OCI-LY3 (cell line): ENCODE data around the gene CTNNA1.

ENCODE experiments used
- H2AFZ ChIP-seq: fragments of 200-600, 300-600 bp; shearing (Covaris generic); 2 replicates; pipeline ENCODE4 v1.6.0; 2014; ENCODE audit warnings: antibody characterized with exemption, low read depth, low read length
- H3K27ac ChIP-seq: fragments of 200-600, 300-600 bp; sonication (generic); 2 replicates; pipeline ENCODE4 v1.5.1; 2014; ENCODE audit warnings: mild to moderate bottlenecking, low read length, moderate library complexity, mixed read lengths
- H3K27me3 ChIP-seq: fragments of 200-600, 300-600 bp; sonication (generic); 2 replicates; pipeline ENCODE4 v1.6.1; 2014; ENCODE audit warnings: low read depth, low read length, mixed read lengths
- H3K36me3 ChIP-seq: fragments of 200-600, 300-600 bp; sonication (generic); replicated peaks from 2 replicates; pipeline ENCODE3; 2014; ENCODE audit warnings: low read depth, low read length, mixed read lengths
- H3K4me1 ChIP-seq: fragments of 300-600, 200-600 bp; sonication (generic); 2 replicates; pipeline ENCODE4 v1.6.1; 2014; ENCODE audit warnings: low read length, mixed read lengths
- H3K4me2 ChIP-seq: fragments of 200-600, 300-600 bp; sonication (generic); 2 replicates; pipeline ENCODE4 v1.6.1; 2014; ENCODE audit warnings: low read length, mixed read lengths
- H3K4me3 ChIP-seq: fragments of 300-600, 200-600 bp; sonication (generic); 2 replicates; pipeline ENCODE4 v1.5.1; 2014; ENCODE audit warnings: antibody characterized with exemption, mild to moderate bottlenecking, low read length, moderate library complexity
- H3K79me2 ChIP-seq: fragments of 300-600, 200-600 bp; shearing (Covaris generic); 2 replicates; pipeline ENCODE4 v1.6.1; 2014; ENCODE audit warnings: mild to moderate bottlenecking, low read length, mixed read lengths
- H3K9ac ChIP-seq: fragments of 300-600, 200-600 bp; shearing (Covaris generic); 2 replicates; pipeline ENCODE4 v1.6.0; 2014; ENCODE audit warnings: mild to moderate bottlenecking, low read length, moderate library complexity
- H3K9me3 ChIP-seq: fragments of 200-600, 300-600 bp; shearing (Covaris generic); 2 replicates; pipeline ENCODE4 v1.6.1; 2014; ENCODE audit warnings: low read length, mixed read lengths; ENCODE audit not compliant: insufficient read depth
- H4K20me1 ChIP-seq: fragments of 200-600, 300-600 bp; sonication (generic); 2 replicates; pipeline ENCODE4 v1.6.1; 2016; ENCODE audit warnings: low read length, mixed read lengths; ENCODE audit not compliant: insufficient read depth
- CTCF ChIP-seq: fragments of 200-600, 300-600 bp; sonication (generic); IDR thresholded peaks from 2 replicates; pipeline ENCODE4 v1.5.1; 2014; ENCODE audit warnings: antibody characterized with exemption, low read length, low read depth
- EZH2phosphoT487 ChIP-seq: fragments of 200-600 bp; shearing (Covaris generic); IDR thresholded peaks from 2 replicates; pipeline ENCODE4 v1.6.1; 2018; ENCODE audit warnings: antibody characterized with exemption, mixed run types, low read depth

CTNNA1 gene

GRCh38 chr5:138789771-138790242 lies 36.6 kb downstream of the CTNNA1 start:
- Histone ChIP-seq H3K4me1 (peaks cover 8% of the 10 kb centered on the region), H3K4me2 (peak overlapping the region; percentile 17; the same call in 1 of the 2 replicates), H3K27me3 (no peaks in the 10 kb centered on the region), H3K4me3 (no peak overlapping the region), H3K36me3 (no peaks in the 10 kb centered on the region), H3K9ac (no peak overlapping the region), H2AFZ (no peak overlapping the region), H3K27ac (no peak overlapping the region), H3K9me3 (no peaks in the 10 kb centered on the region), H4K20me1 (peaks cover 4% of the 10 kb centered on the region), H3K79me2 (no peaks in the 10 kb centered on the region)
- TF ChIP-seq EZH2phosphoT487 (no peak), CTCF (peak; percentile 66)

- peaks cover 8% of the 10 kb centered on the region for H3K4me1 ChIP-seq
- no peak overlapping the region for H3K4me3 ChIP-seq
- no peak overlapping the region for H3K4me2 ChIP-seq
- no peaks in the 10 kb centered on the region for H3K27me3 ChIP-seq
- TF ChIP-seq EZH2phosphoT487 (no peak), CTCF (no peak)
- no peaks in the 10 kb centered on the region for H3K79me2 ChIP-seq
- H3K9me3 ChIP-seq = no peaks in the 10 kb centered on the region
- H3K9ac ChIP-seq = no peak overlapping the region
- H3K27ac ChIP-seq = no peak overlapping the region
- H4K20me1 ChIP-seq = peaks cover 4% of the 10 kb centered on the region
- no peaks in the 10 kb centered on the region for H3K36me3 ChIP-seq
- H2AFZ ChIP-seq = no peak overlapping the region
Observed at GRCh38 chr5:138790684-138791083, 37.5 kb downstream of the CTNNA1 start.

GRCh38 chr5:138792195-138792790 lies 39.1 kb downstream of the CTNNA1 start:
- Histone ChIP-seq H2AFZ (no peak overlapping the region), H3K4me3 (no peak overlapping the region), H3K79me2 (no peaks in the 10 kb centered on the region), H3K9me3 (no peaks in the 10 kb centered on the region), H4K20me1 (peaks cover 4% of the 10 kb centered on the region), H3K36me3 (no peaks in the 10 kb centered on the region), H3K4me1 (peaks cover 8% of the 10 kb centered on the region), H3K27me3 (no peaks in the 10 kb centered on the region), H3K9ac (no peak overlapping the region), H3K4me2 (no peak overlapping the region), H3K27ac (no peak overlapping the region)
- TF ChIP-seq CTCF = no peak

- peaks cover 4% of the 10 kb centered on the region for H4K20me1 ChIP-seq
- H3K27me3 ChIP-seq = no peaks in the 10 kb centered on the region
- peaks cover 8% of the 10 kb centered on the region for H3K4me1 ChIP-seq
- no peaks in the 10 kb centered on the region for H3K79me2 ChIP-seq
- H3K4me3 ChIP-seq = no peak overlapping the region
- no peak overlapping the region for H3K4me2 ChIP-seq
- no peak for TF ChIP-seq EZH2phosphoT487
- TF ChIP-seq CTCF = no peak
- H3K27ac ChIP-seq = no peak overlapping the region
- no peaks in the 10 kb centered on the region for H3K9me3 ChIP-seq
- no peak overlapping the region for H2AFZ ChIP-seq
- no peaks in the 10 kb centered on the region for H3K36me3 ChIP-seq
- no peak overlapping the region for H3K9ac ChIP-seq
Observed at GRCh38 chr5:138793575-138793974, 40.4 kb downstream of the CTNNA1 start.
